GM06990 (cell line): ENCODE results near the gene GSK3A.

ENCODE experiments used
- DNase-seq: peaks from one replicate; pipeline ENCODE4 v3.0.0-alpha.2; 2011; ENCODE audit not compliant: insufficient read length; ENCODE audit errors: extremely low read depth
- H3K27me3 ChIP-seq: replicated peaks from 2 replicates; pipeline ENCODE4 v1.6.0; 2011; ENCODE audit warnings: low read length; ENCODE audit not compliant: control insufficient read depth, insufficient read depth
- H3K36me3 ChIP-seq: 2 replicates; pipeline ENCODE4 v1.5.1; 2011; ENCODE audit warnings: low read length; ENCODE audit not compliant: control insufficient read depth, insufficient read depth
- H3K4me3 ChIP-seq: replicated peaks from 2 replicates; pipeline ENCODE4 v1.5.1; 2011; ENCODE audit warnings: low read depth, mild to moderate bottlenecking, control low read depth, low read length
- TF ChIP-seq, protein P1 (sequence below): IDR thresholded peaks from 2 replicates; pipeline ENCODE4 v1.5.1; 2011; ENCODE audit warnings: low read length, control low read depth, mild to moderate bottlenecking, inconsistent platforms; ENCODE audit not compliant: insufficient read depth, poor library complexity, severe bottlenecking

GSK3A gene

DNA sequence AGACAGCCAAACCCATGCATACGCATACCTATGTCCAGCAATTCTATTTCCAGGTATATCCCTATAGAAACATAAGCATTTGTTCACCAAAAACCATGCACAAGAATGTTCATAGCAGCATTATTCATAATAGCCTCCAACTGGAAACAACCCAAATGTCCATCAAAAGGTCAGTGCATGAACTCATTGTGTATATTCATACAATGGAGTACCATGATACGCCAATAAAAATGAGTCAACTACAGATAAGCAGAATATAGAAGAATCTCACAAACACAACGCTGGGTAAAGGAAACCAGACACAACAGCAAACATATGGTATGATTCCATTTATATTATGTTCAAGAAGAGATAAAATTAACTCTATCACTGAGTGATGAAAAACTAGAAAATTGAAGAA lies 48.7 kb downstream of the GSK3A start:
- Histone ChIP-seq H3K36me3 (peaks cover 7% of the 10 kb centered on the region), H3K4me3 (no peak overlapping the region), H3K27me3 (no peaks in the 10 kb centered on the region)
- TF ChIP-seq, protein P1, sequence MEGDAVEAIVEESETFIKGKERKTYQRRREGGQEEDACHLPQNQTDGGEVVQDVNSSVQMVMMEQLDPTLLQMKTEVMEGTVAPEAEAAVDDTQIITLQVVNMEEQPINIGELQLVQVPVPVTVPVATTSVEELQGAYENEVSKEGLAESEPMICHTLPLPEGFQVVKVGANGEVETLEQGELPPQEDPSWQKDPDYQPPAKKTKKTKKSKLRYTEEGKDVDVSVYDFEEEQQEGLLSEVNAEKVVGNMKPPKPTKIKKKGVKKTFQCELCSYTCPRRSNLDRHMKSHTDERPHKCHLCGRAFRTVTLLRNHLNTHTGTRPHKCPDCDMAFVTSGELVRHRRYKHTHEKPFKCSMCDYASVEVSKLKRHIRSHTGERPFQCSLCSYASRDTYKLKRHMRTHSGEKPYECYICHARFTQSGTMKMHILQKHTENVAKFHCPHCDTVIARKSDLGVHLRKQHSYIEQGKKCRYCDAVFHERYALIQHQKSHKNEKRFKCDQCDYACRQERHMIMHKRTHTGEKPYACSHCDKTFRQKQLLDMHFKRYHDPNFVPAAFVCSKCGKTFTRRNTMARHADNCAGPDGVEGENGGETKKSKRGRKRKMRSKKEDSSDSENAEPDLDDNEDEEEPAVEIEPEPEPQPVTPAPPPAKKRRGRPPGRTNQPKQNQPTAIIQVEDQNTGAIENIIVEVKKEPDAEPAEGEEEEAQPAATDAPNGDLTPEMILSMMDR = no peak
- DNase-seq = no peak

DNA sequence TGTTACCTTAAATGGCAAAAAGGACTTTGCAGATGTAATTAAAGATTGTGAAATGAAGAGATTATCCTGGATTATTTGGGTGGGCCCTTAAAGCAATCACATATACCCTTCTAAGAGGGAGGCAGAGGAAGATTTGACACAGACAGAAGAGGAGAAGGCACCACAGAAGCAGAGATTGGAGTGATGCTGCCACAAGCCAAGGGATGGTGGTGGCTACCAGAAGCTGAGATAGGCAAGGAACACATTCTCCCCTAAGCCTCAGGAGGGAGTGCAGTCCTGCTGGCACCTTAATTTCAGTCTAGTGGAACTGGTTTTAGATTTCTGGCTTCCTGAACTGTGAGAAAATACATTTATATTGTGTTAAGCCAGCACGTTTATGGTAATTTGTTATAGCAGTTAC lies 49.1 kb downstream of the GSK3A start:
- Histone ChIP-seq H3K36me3 (peaks cover 5% of the 10 kb centered on the region), H3K4me3 (no peak overlapping the region), H3K27me3 (no peaks in the 10 kb centered on the region)
- no peak for DNase-seq
- TF ChIP-seq, protein P1 = no peak

DNA sequence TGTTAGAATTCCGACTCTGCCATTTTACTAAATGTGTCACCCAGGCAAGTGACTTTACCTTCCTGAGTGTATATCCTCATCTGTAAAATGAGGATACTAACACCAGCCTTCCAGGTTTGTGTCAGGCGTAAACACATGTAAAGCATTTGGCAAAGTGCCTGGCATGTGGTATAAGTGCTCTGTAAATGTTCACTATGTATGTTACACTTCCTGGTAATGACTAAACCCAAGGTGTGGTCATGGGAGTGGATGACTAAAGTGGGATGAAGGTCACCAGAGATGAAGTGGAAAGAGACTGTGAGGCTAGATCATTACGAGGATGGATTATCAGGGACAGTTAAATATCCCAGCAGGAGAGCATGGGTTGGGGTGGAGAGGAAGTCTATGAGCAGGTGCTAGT lies 50.5 kb downstream of the GSK3A start:
- no peak for DNase-seq
- H3K4me3 ChIP-seq = no peak overlapping the region
- no peaks in the 10 kb centered on the region for H3K27me3 ChIP-seq
- TF ChIP-seq, protein P1 = no peak
- H3K36me3 ChIP-seq = peaks cover 2% of the 10 kb centered on the region

DNA sequence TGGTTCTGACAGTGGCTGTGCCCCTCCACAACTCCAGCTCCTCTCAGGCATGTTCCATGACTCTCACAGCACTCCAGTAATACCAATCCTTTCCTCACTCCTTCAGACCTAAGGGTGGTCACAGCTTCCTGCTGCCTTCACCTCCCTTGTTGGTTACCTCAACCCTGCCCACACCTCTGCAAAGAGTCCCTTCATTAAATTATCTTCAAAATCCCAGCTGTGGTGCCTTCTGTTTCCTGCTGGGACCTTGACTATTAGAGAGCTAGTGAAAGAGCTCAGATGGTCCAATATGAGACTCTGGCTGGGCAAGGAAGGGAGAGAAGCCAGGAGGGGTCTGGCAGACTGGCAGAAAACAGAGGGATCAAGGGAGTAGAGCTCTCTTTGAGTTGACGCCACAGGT lies 51.1 kb downstream of the GSK3A start:
- DNase-seq = no peak
- peaks cover 2% of the 10 kb centered on the region; the same call in 1 of the 2 replicates for H3K36me3 ChIP-seq
- TF ChIP-seq, protein P1 = no peak
- no peaks in the 10 kb centered on the region for H3K27me3 ChIP-seq
- no peak overlapping the region for H3K4me3 ChIP-seq

DNA sequence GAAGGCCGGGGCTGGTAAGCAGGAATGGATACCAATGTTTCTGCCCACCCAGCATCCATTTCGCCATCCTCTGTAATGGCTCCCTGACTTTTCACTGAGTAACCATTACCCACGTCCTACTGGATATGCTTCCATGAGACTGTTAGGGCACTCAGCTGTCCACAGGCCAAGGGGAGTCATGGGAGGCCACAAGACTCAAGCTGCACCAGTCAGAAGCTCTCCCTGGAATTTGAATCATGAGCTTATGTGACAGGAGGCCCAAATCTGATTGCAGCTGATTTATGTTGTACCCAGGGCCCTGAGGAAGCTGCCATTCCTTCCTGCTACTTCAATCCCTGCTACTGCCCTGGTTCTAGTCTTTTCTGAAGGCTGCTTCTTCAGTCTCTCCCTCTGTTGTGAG lies 53.3 kb downstream of the GSK3A start:
- Histone ChIP-seq H3K36me3 (no peaks in the 10 kb centered on the region), H3K4me3 (no peak overlapping the region), H3K27me3 (no peaks in the 10 kb centered on the region)
- TF ChIP-seq, protein P1 = no peak
- no peak for DNase-seq

DNA sequence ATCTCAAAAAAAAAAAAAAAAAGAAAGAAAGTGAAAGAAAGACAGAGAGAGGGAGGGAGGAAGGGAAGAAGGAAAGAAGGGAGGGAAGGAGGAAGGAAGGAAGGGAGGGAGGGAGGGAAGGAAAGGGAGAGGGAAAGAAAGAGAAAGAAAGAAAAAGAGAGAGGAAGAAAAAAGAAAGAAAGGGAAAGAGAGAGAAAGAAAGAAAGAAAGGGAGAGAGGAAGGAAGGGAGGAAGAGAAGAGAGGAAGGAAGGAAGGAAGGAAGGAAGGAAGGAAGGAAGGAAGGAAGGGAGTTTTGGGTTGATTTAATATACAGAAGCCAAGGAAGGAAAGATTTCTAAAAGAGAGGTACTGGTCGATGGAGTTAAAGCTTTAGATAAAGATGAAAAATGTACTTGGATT lies 53.7 kb downstream of the GSK3A start:
- Histone ChIP-seq H3K27me3 (no peaks in the 10 kb centered on the region), H3K4me3 (no peak overlapping the region), H3K36me3 (no peaks in the 10 kb centered on the region)
- DNase-seq = no peak
- TF ChIP-seq, protein P1 = no peak
